SK-N-SH treated with all-trans-retinoic acid at 6 μM for 48 hours (cell line): ENCODE data around the gene THSD4.
A peak's percentile ranks its signal among the peaks of the same experiment; 100 is the strongest.

ENCODE experiments used
- ATAC-seq: fragments of 200-7000 bp; cut with Tn5 transposase; 3 replicates; pipeline ENCODE4 v1.9.1; 2020; ENCODE audit warnings: mild to moderate bottlenecking, moderate library complexity
- ARNTL ChIP-seq: fragments of 450-650 bp; formaldehyde crosslinking; IDR thresholded peaks from 2 replicates; pipeline ENCODE4 v1.5.0; 2020; ENCODE audit warnings: low read depth, mild to moderate bottlenecking, moderate library complexity, borderline replicate concordance
- BACH2 ChIP-seq: fragments of 250-450 bp; sonication (Bioruptor Pico); IDR thresholded peaks from 2 replicates; pipeline ENCODE4 v1.9.0; 2021; ENCODE audit warnings: mild to moderate bottlenecking, borderline replicate concordance
- CREB5 ChIP-seq: fragments of 250-450 bp; sonication (Bioruptor Pico); IDR thresholded peaks from 2 replicates; pipeline ENCODE4 v1.5.1; 2020; ENCODE audit warnings: low read depth, mild to moderate bottlenecking, moderate library complexity
- CSDC2 ChIP-seq: fragments of 250-450 bp; sonication (Bioruptor Pico); IDR thresholded peaks from 2 replicates; pipeline ENCODE4 v1.5.0; 2020; ENCODE audit warnings: mild to moderate bottlenecking, moderate library complexity
- CSRNP3 ChIP-seq: fragments of 250-450 bp; sonication (Bioruptor Pico); IDR thresholded peaks from 2 replicates; pipeline ENCODE4 v1.5.1; 2021; ENCODE audit warnings: mild to moderate bottlenecking, moderate library complexity
- ESRRG ChIP-seq: fragments of 250-450 bp; sonication (Bioruptor Pico); IDR thresholded peaks from 2 replicates; pipeline ENCODE4 v1.6.1; 2021; ENCODE audit warnings: mild to moderate bottlenecking
- GLIS3 ChIP-seq: fragments of 250-450 bp; sonication (Bioruptor Pico); IDR thresholded peaks from 2 replicates; pipeline ENCODE4 v1.5.0; 2020; ENCODE audit warnings: mild to moderate bottlenecking, moderate library complexity
- ISL1 ChIP-seq: fragments of 250-450 bp; sonication (Bioruptor Pico); IDR thresholded peaks from 2 replicates; pipeline ENCODE4 v2.1.2; 2022; ENCODE audit warnings: mild to moderate bottlenecking, moderate library complexity
- OSR1 ChIP-seq: fragments of 250-450 bp; sonication (Bioruptor Pico); IDR thresholded peaks from 2 replicates; pipeline ENCODE4 v1.8.0; 2022; ENCODE audit warnings: moderate library complexity, mild to moderate bottlenecking, inconsistent platforms
- PATZ1 ChIP-seq: fragments of 250-450 bp; sonication (Bioruptor Pico); IDR thresholded peaks from 2 replicates; pipeline ENCODE4 v1.8.0; 2020; ENCODE audit warnings: mild to moderate bottlenecking, moderate library complexity, borderline replicate concordance
- PPARA ChIP-seq: fragments of 250-450 bp; sonication (Bioruptor Pico); IDR thresholded peaks from 2 replicates; pipeline ENCODE4 v1.5.0; 2020; ENCODE audit warnings: mild to moderate bottlenecking, borderline replicate concordance
- RARB ChIP-seq: fragments of 250-450 bp; sonication (Bioruptor Pico); IDR thresholded peaks from 2 replicates; pipeline ENCODE4 v1.8.0; 2021; ENCODE audit warnings: mild to moderate bottlenecking, moderate library complexity
- TCF4 ChIP-seq: fragments of 250-450 bp; sonication (Bioruptor Pico); IDR thresholded peaks from 2 replicates; pipeline ENCODE4 v1.8.0; 2021; ENCODE audit warnings: mild to moderate bottlenecking, moderate library complexity, borderline replicate concordance
- TOX ChIP-seq: fragments of 250-450 bp; sonication (Bioruptor Pico); IDR thresholded peaks from 2 replicates; pipeline ENCODE4 v1.8.0; 2021; ENCODE audit warnings: mild to moderate bottlenecking, moderate library complexity, borderline replicate concordance
- ZC3H10 ChIP-seq: fragments of 250-450 bp; sonication (Bioruptor Pico); IDR thresholded peaks from 2 replicates; pipeline ENCODE4 v1.5.1; 2021; ENCODE audit warnings: mild to moderate bottlenecking, moderate library complexity
- ZFP3 ChIP-seq: fragments of 250-450 bp; sonication (Bioruptor Pico); IDR thresholded peaks from 2 replicates; pipeline ENCODE4 v1.5.0; 2020; ENCODE audit warnings: mild to moderate bottlenecking, moderate library complexity
- ZFP30 ChIP-seq: fragments of 450-650 bp; formaldehyde crosslinking; IDR thresholded peaks from 2 replicates; pipeline ENCODE4 v1.5.0; 2022; ENCODE audit warnings: mild to moderate bottlenecking, moderate library complexity
- ZNF565 ChIP-seq: fragments of 450-650 bp; formaldehyde crosslinking; conservative IDR thresholded peaks from 2 replicates; pipeline ENCODE4 v1.5.0; 2020; ENCODE audit warnings: low read depth, mild to moderate bottlenecking, moderate library complexity
- ZNF70 ChIP-seq: fragments of 450-650 bp; formaldehyde crosslinking; IDR thresholded peaks from 2 replicates; pipeline ENCODE4 v1.5.0; 2020; ENCODE audit warnings: mild to moderate bottlenecking, moderate library complexity
- ZNF8 ChIP-seq: fragments of 450-650 bp; formaldehyde crosslinking; IDR thresholded peaks from 2 replicates; pipeline ENCODE4 v1.5.0; 2020; ENCODE audit warnings: mild to moderate bottlenecking, moderate library complexity

Gene THSD4

GRCh38 chr15:71426792-71427191 is 311.5 kb downstream of the THSD4 start:
- TF ChIP-seq CSDC2 (CRISPR knock-in tag) (no peak), ZNF70 (CRISPR knock-in tag) (no peak), ZFP30 (no peak), RARB (CRISPR knock-in tag) (no peak), TCF4 (CRISPR knock-in tag) (no peak)
- ATAC-seq, result no peak

- TF ChIP-seq OSR1 (CRISPR knock-in tag), result no peak
- no peak for TF ChIP-seq RARB (CRISPR knock-in tag)
- TF ChIP-seq ZC3H10 (CRISPR knock-in tag), result no peak
- TF ChIP-seq ARNTL (CRISPR knock-in tag), result no peak
- TF ChIP-seq CREB5 (CRISPR knock-in tag), result no peak
- no peak for TF ChIP-seq ZFP30
- TF ChIP-seq TCF4 (CRISPR knock-in tag), result no peak
- TF ChIP-seq PPARA (CRISPR knock-in tag), result no peak
- TF ChIP-seq GLIS3 (CRISPR knock-in tag), result no peak
- TF ChIP-seq ISL1 (CRISPR knock-in tag), result no peak
- TF ChIP-seq PATZ1 (CRISPR knock-in tag), result no peak
- ATAC-seq, result no peak
Measured at GRCh38 chr15:71430782-71431181, 315.5 kb downstream of the THSD4 start.

GRCh38 chr15:71431343-71432336 is 316.4 kb downstream of the THSD4 start:
- ATAC-seq, result peak; percentile 36; the same call in 1 of the 3 replicates
- TF ChIP-seq ZC3H10 (CRISPR knock-in tag) (no peak), ESRRG (CRISPR knock-in tag) (no peak), TOX (CRISPR knock-in tag) (peak; percentile 59; the same call in 1 of the 2 replicates), ZFP3 (CRISPR knock-in tag) (no peak; the same call in 1 of the 2 replicates), CSDC2 (CRISPR knock-in tag) (0 out of 2 replicates have a peak, but pooled peaks have one; percentile 53), ZNF8 (CRISPR knock-in tag) (no peak), ISL1 (CRISPR knock-in tag) (peak; percentile 16; the same call in 1 of the 2 replicates)

- ATAC-seq, result no peak
- TF ChIP-seq CSRNP3 (CRISPR knock-in tag), result no peak
- no peak for TF ChIP-seq BACH2 (CRISPR knock-in tag)
- no peak for TF ChIP-seq ZFP3 (CRISPR knock-in tag)
- TF ChIP-seq ZNF565 (CRISPR knock-in tag), result no peak
- no peak for TF ChIP-seq RARB (CRISPR knock-in tag)
- TF ChIP-seq PATZ1 (CRISPR knock-in tag), result no peak
- TF ChIP-seq ESRRG (CRISPR knock-in tag), result no peak
- no peak for TF ChIP-seq ZFP30
- TF ChIP-seq, all 23 proteins: peak for 0
Measured at GRCh38 chr15:71433402-71433801, 318.1 kb downstream of the THSD4 start.
